ENCODE results near the gene FAM163B. TPM values are rescaled to one million over a fixed set of nuclear protein-coding genes. Genes with fewer than 3 reads are reported as not detected.

Gene FAM163B
- total RNA-seq, 2 donors from 2014 or later = 1.2 TPM; not detected in 1

GRCh38 chr9:133654736-133655657, 45.8 kb upstream of the FAM163B start:
- intact Hi-C loops (cut with DNase I) = no loop called here
- DNase-seq = no peak
- no peak overlapping the region for H3K27ac ChIP-seq
- H3K4me3 ChIP-seq = no peak overlapping the region
- no peaks in the 10 kb centered on the region for H3K9me3 ChIP-seq
- no peaks in the 10 kb centered on the region for H3K36me3 ChIP-seq
- H3K9ac ChIP-seq (ENCODE audit: low read depth in 2 of 2, low read length in 2 of 2) = no peak overlapping the region
- no peaks in the 10 kb centered on the region for H3K4me1 ChIP-seq
- H3K27me3 ChIP-seq = no peaks in the 10 kb centered on the region
- no peak for TF ChIP-seq CTCF (IDR thresholded peaks at IDR 0.05)

- no peak for DNase-seq
- TF ChIP-seq CTCF (IDR thresholded peaks at IDR 0.05) = no peak
- Histone ChIP-seq H3K9ac (ENCODE audit: low read depth in 2 of 2, low read length in 2 of 2) (no peak overlapping the region), H3K27ac (no peak overlapping the region), H3K9me3 (no peaks in the 10 kb centered on the region), H3K36me3 (no peaks in the 10 kb centered on the region), H3K4me3 (no peak overlapping the region), H3K4me1 (no peaks in the 10 kb centered on the region), H3K27me3 (no peaks in the 10 kb centered on the region)
- intact Hi-C loops (cut with DNase I) = no loop called here
Measured at GRCh38 chr9:133653638-133654037, 44.4 kb upstream of the FAM163B start.

GRCh38 chr9:133650026-133650425, 40.8 kb upstream of the FAM163B start:
- intact Hi-C loops (cut with DNase I) = no loop called here
- Histone ChIP-seq H3K4me3 (no peak overlapping the region), H3K4me1 (no peaks in the 10 kb centered on the region), H3K27me3 (no peaks in the 10 kb centered on the region), H3K27ac (no peak overlapping the region), H3K36me3 (no peaks in the 10 kb centered on the region), H3K9ac (ENCODE audit: low read depth in 2 of 2, low read length in 2 of 2) (no peak overlapping the region), H3K9me3 (no peaks in the 10 kb centered on the region)
- no peak for DNase-seq
- no peak for TF ChIP-seq CTCF (IDR thresholded peaks at IDR 0.05)

GRCh38 chr9:133649194-133649593, 40.0 kb upstream of the FAM163B start:
- intact Hi-C loops (cut with DNase I) = no loop called here
- no peak for DNase-seq
- H3K9me3 ChIP-seq = no peaks in the 10 kb centered on the region
- H3K9ac ChIP-seq (ENCODE audit: low read depth in 2 of 2, low read length in 2 of 2) = no peak overlapping the region
- no peak overlapping the region for H3K27ac ChIP-seq
- no peaks in the 10 kb centered on the region for H3K36me3 ChIP-seq
- H3K4me3 ChIP-seq = no peak overlapping the region
- H3K4me1 ChIP-seq = no peaks in the 10 kb centered on the region
- TF ChIP-seq CTCF (IDR thresholded peaks at IDR 0.05) = no peak
- H3K27me3 ChIP-seq = no peaks in the 10 kb centered on the region

- Histone ChIP-seq H3K9ac (ENCODE audit: low read depth in 2 of 2, low read length in 2 of 2) (no peak overlapping the region), H3K4me1 (no peaks in the 10 kb centered on the region), H3K36me3 (no peaks in the 10 kb centered on the region), H3K27me3 (no peaks in the 10 kb centered on the region), H3K4me3 (no peak overlapping the region), H3K9me3 (no peaks in the 10 kb centered on the region), H3K27ac (no peak overlapping the region)
- DNase-seq = no peak
- intact Hi-C loops (cut with DNase I) = no loop called here
- no peak for TF ChIP-seq CTCF (IDR thresholded peaks at IDR 0.05)
Measured at GRCh38 chr9:133647765-133648469, 38.7 kb upstream of the FAM163B start.
